HEK293 (cell line): ENCODE measurements around the gene COPRS.

Experiments used
- CTCF ChIA-PET: fragments of 350-600 bp; formaldehyde crosslinking; extraction: SDS; loops from one replicate; lab custom pipeline; 2021; ENCODE audit warnings: antibody characterized with exemption; lab: Yijun Ruan, JAX
- POLR2A ChIA-PET: fragments of 300-600 bp; formaldehyde crosslinking; extraction: SDS; loops from one replicate; lab custom pipeline; 2020; ENCODE audit warnings: antibody characterized with exemption, inconsistent platforms; lab: Yijun Ruan, JAX
- H3K27ac ChIP-seq: fragments of 200-500 bp; sonication (Bioruptor generic); 2 replicates; pipeline ENCODE4 v1.5.1; 2014; ENCODE audit warnings: low read depth, low read length, control low read depth, inconsistent platforms; ENCODE audit errors: extremely low read depth
- H3K36me3 ChIP-seq, 2 experiments: fragments of 200-500 bp in 1 of 2; sonication (Bioruptor generic) in 1 of 2; 1 replicate in 1 of 2; 2 replicates in 1 of 2; pipeline ENCODE4 v1.5.1; 2014 to 2017; ENCODE audit warnings: inconsistent platforms in 2 of 2, low read length in 2 of 2; ENCODE audit not compliant: control insufficient read depth in 2 of 2, insufficient read depth in 1 of 2
- H3K4me1 ChIP-seq: fragments of 200-500 bp; sonication (Bioruptor generic); 2 replicates; pipeline ENCODE4 v1.5.1; 2014; ENCODE audit warnings: mild to moderate bottlenecking, low read length, inconsistent platforms; ENCODE audit not compliant: control insufficient read depth, insufficient read depth
- H3K4me3 ChIP-seq: 2 replicates; pipeline ENCODE4 v1.5.1; 2011; ENCODE audit warnings: low read depth, mild to moderate bottlenecking, control low read depth, low read length, moderate library complexity
- H3K9me3 ChIP-seq: fragments of 200-500 bp; sonication (Bioruptor generic); 2 replicates; pipeline ENCODE4 v1.5.1; 2014; ENCODE audit warnings: low read depth, low read length, inconsistent platforms; ENCODE audit not compliant: control insufficient read depth, insufficient read depth
- KLF10 ChIP-seq: fragments of 450-650 bp; IDR thresholded peaks from 2 replicates; pipeline ENCODE4 v1.5.1; 2018; ENCODE audit warnings: missing biosample characterization, mild to moderate bottlenecking, missing genetic modification characterization
- KLF7 ChIP-seq: fragments of 450-650 bp; formaldehyde crosslinking; IDR thresholded peaks from 2 replicates; pipeline ENCODE4 v1.5.1; 2016; ENCODE audit warnings: missing biosample characterization, missing genetic modification characterization, borderline replicate concordance
- SCRT2 ChIP-seq: fragments of 450-650 bp; formaldehyde crosslinking; IDR thresholded peaks from 2 replicates; pipeline ENCODE4 v1.5.1; 2016; ENCODE audit warnings: missing biosample characterization, missing genetic modification characterization
- SP7 ChIP-seq: fragments of 450-650 bp; formaldehyde crosslinking; IDR thresholded peaks from 2 replicates; pipeline ENCODE4 v1.5.1; 2016; ENCODE audit warnings: missing biosample characterization, missing genetic modification characterization
- ZBTB7A ChIP-seq: fragments of 450-650 bp; formaldehyde crosslinking; IDR thresholded peaks from 2 replicates; pipeline ENCODE4 v1.5.1; 2016; ENCODE audit warnings: low read depth, missing biosample characterization, missing genetic modification characterization
- ZFP41 ChIP-seq: fragments of 450-650 bp; formaldehyde crosslinking; IDR thresholded peaks from 2 replicates; pipeline ENCODE4 v1.5.1; 2016; ENCODE audit warnings: missing biosample characterization, missing genetic modification characterization, borderline replicate concordance
- ZNF140 ChIP-seq: fragments of 450-650 bp; formaldehyde crosslinking; IDR thresholded peaks from 2 replicates; pipeline ENCODE4 v1.5.1; 2016; ENCODE audit warnings: missing biosample characterization, missing genetic modification characterization
- ZNF239 ChIP-seq: fragments of 450-650 bp; formaldehyde crosslinking; IDR thresholded peaks from 2 replicates; pipeline ENCODE4 v1.5.1; 2016; ENCODE audit warnings: missing biosample characterization, missing genetic modification characterization
- ZNF274 ChIP-seq, 2 experiments: fragments of 200-500 bp in 1 of 2; fragments of 450-650 bp in 1 of 2; sonication (Bioruptor generic) in 1 of 2; formaldehyde crosslinking in 1 of 2; IDR thresholded peaks; 2 replicates each; pipeline versions ENCODE4 v1.5.1 to v1.6.1; 2014 to 2016; ENCODE audit warnings: borderline replicate concordance in 1 of 2, inconsistent platforms in 1 of 2, low read length in 1 of 2, missing biosample characterization in 1 of 2, missing genetic modification characterization in 1 of 2
- ZNF341 ChIP-seq: fragments of 450-650 bp; formaldehyde crosslinking; IDR thresholded peaks from 2 replicates; pipeline ENCODE4; 2016; ENCODE audit warnings: low read depth, missing biosample characterization, missing genetic modification characterization
- ZNF366 ChIP-seq: fragments of 450-650 bp; formaldehyde crosslinking; conservative IDR thresholded peaks from 2 replicates; pipeline ENCODE4 v1.5.1; 2016; ENCODE audit warnings: missing biosample characterization, missing genetic modification characterization
- ZNF37A ChIP-seq: fragments of 450-650 bp; IDR thresholded peaks from 2 replicates; pipeline ENCODE4 v1.5.1; 2018; ENCODE audit warnings: missing biosample characterization, missing genetic modification characterization
- ZNF510 ChIP-seq: fragments of 450-650 bp; formaldehyde crosslinking; IDR thresholded peaks from 2 replicates; pipeline ENCODE4 v1.5.1; 2018; ENCODE audit warnings: mild to moderate bottlenecking, missing genetic modification characterization, missing biosample characterization; ENCODE audit not compliant: insufficient replicate concordance
- ZNF530 ChIP-seq: fragments of 450-650 bp; formaldehyde crosslinking; IDR thresholded peaks from 2 replicates; pipeline ENCODE4 v1.5.1; 2016; ENCODE audit warnings: low read depth, missing biosample characterization, missing genetic modification characterization
- ZNF549 ChIP-seq: fragments of 450-650 bp; IDR thresholded peaks from 2 replicates; pipeline ENCODE4 v1.5.1; 2018; ENCODE audit warnings: missing biosample characterization, missing genetic modification characterization, mild to moderate bottlenecking, inconsistent platforms, moderate library complexity
- ZNF555 ChIP-seq: fragments of 450-650 bp; formaldehyde crosslinking; conservative IDR thresholded peaks from 2 replicates; pipeline ENCODE4 v1.5.1; 2017; ENCODE audit warnings: missing biosample characterization, mild to moderate bottlenecking, missing genetic modification characterization, inconsistent platforms
- ZNF558 ChIP-seq: fragments of 450-650 bp; formaldehyde crosslinking; IDR thresholded peaks from 2 replicates; pipeline ENCODE4 v1.5.1; 2016; ENCODE audit warnings: missing biosample characterization, missing genetic modification characterization
- ZNF704 ChIP-seq: fragments of 450-650 bp; formaldehyde crosslinking; IDR thresholded peaks from 2 replicates; pipeline ENCODE4 v1.5.1; 2016; ENCODE audit warnings: missing biosample characterization, missing genetic modification characterization
- ZNF768 ChIP-seq: fragments of 450-650 bp; formaldehyde crosslinking; IDR thresholded peaks from 2 replicates; pipeline ENCODE4 v1.5.1; 2018; ENCODE audit warnings: missing biosample characterization, mild to moderate bottlenecking, missing genetic modification characterization
- ZNF776 ChIP-seq: fragments of 450-650 bp; formaldehyde crosslinking; IDR thresholded peaks from 2 replicates; pipeline ENCODE4 v1.5.0; 2017; ENCODE audit warnings: missing biosample characterization, missing genetic modification characterization, borderline replicate concordance
- TF ChIP-seq, protein P1 (sequence below): fragments of 450-650 bp; formaldehyde crosslinking; IDR thresholded peaks from 2 replicates; pipeline ENCODE4 v1.5.0; 2017; ENCODE audit warnings: missing biosample characterization, missing genetic modification characterization, borderline replicate concordance
- TF ChIP-seq, protein P2 (sequence below): fragments of 450-650 bp; formaldehyde crosslinking; IDR thresholded peaks from 2 replicates; pipeline ENCODE4 v1.5.1; 2016; ENCODE audit warnings: missing biosample characterization, missing genetic modification characterization
- TF ChIP-seq, protein P3 (sequence below): fragments of 450-650 bp; formaldehyde crosslinking; IDR thresholded peaks from 2 replicates; pipeline ENCODE4 v1.5.1; 2016; ENCODE audit warnings: missing biosample characterization, missing genetic modification characterization
- TF ChIP-seq, protein P4 (sequence below): fragments of 450-650 bp; formaldehyde crosslinking; IDR thresholded peaks from 2 replicates; pipeline ENCODE4 v1.5.1; 2016; ENCODE audit warnings: missing biosample characterization, missing genetic modification characterization

The COPRS gene

DNA sequence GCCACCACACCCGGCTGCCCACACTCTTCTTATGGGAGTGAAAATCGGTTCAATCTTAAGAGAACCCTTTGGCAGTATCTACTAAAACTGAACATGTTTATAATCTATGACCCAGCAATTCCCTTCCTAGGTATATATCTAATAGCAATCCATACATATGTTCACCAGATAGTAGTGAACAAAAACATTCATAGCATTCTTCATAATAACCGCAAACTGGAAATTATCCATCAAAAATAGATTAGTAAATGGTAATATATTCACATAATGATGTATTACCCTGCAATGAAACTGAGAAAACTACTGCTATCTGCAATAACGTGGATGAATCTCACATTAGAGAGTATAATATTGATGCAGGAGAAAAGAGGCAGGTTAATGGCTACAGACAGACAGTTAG lies 23.1 kb downstream of the COPRS start (continued):
- TF ChIP-seq, protein P1, sequence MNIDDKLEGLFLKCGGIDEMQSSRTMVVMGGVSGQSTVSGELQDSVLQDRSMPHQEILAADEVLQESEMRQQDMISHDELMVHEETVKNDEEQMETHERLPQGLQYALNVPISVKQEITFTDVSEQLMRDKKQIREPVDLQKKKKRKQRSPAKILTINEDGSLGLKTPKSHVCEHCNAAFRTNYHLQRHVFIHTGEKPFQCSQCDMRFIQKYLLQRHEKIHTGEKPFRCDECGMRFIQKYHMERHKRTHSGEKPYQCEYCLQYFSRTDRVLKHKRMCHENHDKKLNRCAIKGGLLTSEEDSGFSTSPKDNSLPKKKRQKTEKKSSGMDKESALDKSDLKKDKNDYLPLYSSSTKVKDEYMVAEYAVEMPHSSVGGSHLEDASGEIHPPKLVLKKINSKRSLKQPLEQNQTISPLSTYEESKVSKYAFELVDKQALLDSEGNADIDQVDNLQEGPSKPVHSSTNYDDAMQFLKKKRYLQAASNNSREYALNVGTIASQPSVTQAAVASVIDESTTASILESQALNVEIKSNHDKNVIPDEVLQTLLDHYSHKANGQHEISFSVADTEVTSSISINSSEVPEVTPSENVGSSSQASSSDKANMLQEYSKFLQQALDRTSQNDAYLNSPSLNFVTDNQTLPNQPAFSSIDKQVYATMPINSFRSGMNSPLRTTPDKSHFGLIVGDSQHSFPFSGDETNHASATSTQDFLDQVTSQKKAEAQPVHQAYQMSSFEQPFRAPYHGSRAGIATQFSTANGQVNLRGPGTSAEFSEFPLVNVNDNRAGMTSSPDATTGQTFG (tag by site-specific recombination) = no peak
- no peak for TF ChIP-seq ZNF768
- TF ChIP-seq ZNF510 (tag by site-specific recombination) = no peak
- no peak for TF ChIP-seq KLF7 (tag by site-specific recombination)
- TF ChIP-seq ZNF549 (tag by site-specific recombination) = no peak
- TF ChIP-seq, protein P2, sequence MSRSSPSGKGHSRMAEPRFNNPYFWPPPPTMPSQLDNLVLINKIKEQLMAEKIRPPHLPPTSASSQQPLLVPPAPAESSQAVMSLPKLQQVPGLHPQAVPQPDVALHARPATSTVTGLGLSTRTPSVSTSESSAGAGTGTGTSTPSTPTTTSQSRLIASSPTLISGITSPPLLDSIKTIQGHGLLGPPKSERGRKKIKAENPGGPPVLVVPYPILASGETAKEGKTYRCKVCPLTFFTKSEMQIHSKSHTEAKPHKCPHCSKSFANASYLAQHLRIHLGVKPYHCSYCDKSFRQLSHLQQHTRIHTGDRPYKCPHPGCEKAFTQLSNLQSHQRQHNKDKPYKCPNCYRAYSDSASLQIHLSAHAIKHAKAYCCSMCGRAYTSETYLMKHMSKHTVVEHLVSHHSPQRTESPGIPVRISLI = no peak
- TF ChIP-seq SP7 (tag by site-specific recombination) = no peak
- TF ChIP-seq, all 188 proteins: peak for 0

DNA sequence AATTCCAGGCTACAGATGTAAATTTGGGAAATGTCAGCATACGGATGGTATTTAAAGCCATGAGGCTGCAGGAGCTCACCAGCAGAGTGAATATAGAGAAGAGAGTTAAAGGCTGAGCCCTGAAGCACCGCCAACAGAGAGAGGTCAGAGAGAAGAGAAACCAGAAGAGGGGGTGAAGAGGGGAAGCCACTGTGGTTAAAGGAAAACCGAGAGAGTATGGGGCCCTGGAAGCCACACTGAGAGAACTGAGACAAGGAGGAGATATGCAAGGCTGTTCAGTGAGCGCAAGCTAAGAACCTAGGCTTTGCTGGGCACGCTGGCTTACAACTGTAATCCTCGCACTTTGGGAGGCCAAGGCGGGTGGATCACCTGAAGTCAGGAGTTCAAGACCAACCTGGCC lies 24.6 kb downstream of the COPRS start:
- CTCF ChIA-PET = no interaction called here
- Histone ChIP-seq H3K4me3 (no peak overlapping the region), H3K36me3 (no peaks in the 10 kb centered on the region), H3K4me1 (no peaks in the 10 kb centered on the region)
- TF ChIP-seq KLF10 (tag by site-specific recombination) = no peak
- TF ChIP-seq SCRT2 = no peak
- TF ChIP-seq ZNF530 = no peak
- TF ChIP-seq, protein P3, sequence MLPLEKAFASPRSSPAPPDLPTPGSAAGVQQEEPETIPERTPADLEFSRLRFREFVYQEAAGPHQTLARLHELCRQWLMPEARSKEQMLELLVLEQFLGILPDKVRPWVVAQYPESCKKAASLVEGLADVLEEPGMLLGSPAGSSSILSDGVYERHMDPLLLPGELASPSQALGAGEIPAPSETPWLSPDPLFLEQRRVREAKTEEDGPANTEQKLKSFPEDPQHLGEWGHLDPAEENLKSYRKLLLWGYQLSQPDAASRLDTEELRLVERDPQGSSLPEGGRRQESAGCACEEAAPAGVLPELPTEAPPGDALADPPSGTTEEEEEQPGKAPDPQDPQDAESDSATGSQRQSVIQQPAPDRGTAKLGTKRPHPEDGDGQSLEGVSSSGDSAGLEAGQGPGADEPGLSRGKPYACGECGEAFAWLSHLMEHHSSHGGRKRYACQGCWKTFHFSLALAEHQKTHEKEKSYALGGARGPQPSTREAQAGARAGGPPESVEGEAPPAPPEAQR (tag by site-specific recombination) = no peak
- no peak for TF ChIP-seq ZNF555
- TF ChIP-seq ZNF274 (IDR thresholded peaks at IDR 0.05; ENCODE audit: low read length) = no peak
- no peak for TF ChIP-seq ZNF274 (tag by site-specific recombination; IDR thresholded peaks at IDR 0.05; ENCODE audit: borderline replicate concordance)
- TF ChIP-seq ZNF140 (tag by site-specific recombination) = no peak
- TF ChIP-seq ZNF558 (tag by site-specific recombination) = no peak
- no peak for TF ChIP-seq ZFP41
- no peak for TF ChIP-seq ZNF239 (tag by site-specific recombination)
- TF ChIP-seq SP7 (tag by site-specific recombination) = no peak
- TF ChIP-seq ZNF366 (tag by site-specific recombination) = no peak
- TF ChIP-seq, protein P4, sequence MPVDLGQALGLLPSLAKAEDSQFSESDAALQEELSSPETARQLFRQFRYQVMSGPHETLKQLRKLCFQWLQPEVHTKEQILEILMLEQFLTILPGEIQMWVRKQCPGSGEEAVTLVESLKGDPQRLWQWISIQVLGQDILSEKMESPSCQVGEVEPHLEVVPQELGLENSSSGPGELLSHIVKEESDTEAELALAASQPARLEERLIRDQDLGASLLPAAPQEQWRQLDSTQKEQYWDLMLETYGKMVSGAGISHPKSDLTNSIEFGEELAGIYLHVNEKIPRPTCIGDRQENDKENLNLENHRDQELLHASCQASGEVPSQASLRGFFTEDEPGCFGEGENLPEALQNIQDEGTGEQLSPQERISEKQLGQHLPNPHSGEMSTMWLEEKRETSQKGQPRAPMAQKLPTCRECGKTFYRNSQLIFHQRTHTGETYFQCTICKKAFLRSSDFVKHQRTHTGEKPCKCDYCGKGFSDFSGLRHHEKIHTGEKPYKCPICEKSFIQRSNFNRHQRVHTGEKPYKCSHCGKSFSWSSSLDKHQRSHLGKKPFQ = no peak
- TF ChIP-seq ZNF704 (tag by site-specific recombination) = no peak
- TF ChIP-seq ZNF776 (tag by site-specific recombination) = no peak
- TF ChIP-seq ZBTB7A = no peak
- no peak for TF ChIP-seq ZNF37A (tag by site-specific recombination)
- TF ChIP-seq ZNF341 (tag by site-specific recombination) = no peak
- TF ChIP-seq, all 188 proteins: peak for 0
- Histone ChIP-seq H3K9me3 (no peaks in the 10 kb centered on the region), H3K27ac (no peak overlapping the region)
- POLR2A ChIA-PET = no interaction called here
